Measurements from ENCODE around the gene KIAA1671.

Gene KIAA1671

GRCh38 chr22:25146307-25146706 lies 193.8 kb downstream of the KIAA1671 start:
- H3K27me3 Mint-ChIP-seq = peaks cover 3% of the 10 kb centered on the region
- no peak overlapping the region for H3K27ac Mint-ChIP-seq
- H3K36me3 Mint-ChIP-seq = no peaks in the 10 kb centered on the region

GRCh38 chr22:25146906-25147641 lies 194.6 kb downstream of the KIAA1671 start:
- ATAC-seq (ENCODE audit: low read depth) (no peak), DNase-seq (ENCODE audit: low spot score in 2 of 2) (no peak)
- H3K27ac Mint-ChIP-seq = no peak overlapping the region
- no peak overlapping the region for H3K4me3 Mint-ChIP-seq
- H3K36me3 Mint-ChIP-seq = no peaks in the 10 kb centered on the region
- no peaks in the 10 kb centered on the region for H3K4me1 Mint-ChIP-seq
- H3K27me3 Mint-ChIP-seq = peaks cover 3% of the 10 kb centered on the region
- H3K9me3 Mint-ChIP-seq = no peaks in the 10 kb centered on the region

More at GRCh38 chr22:25146307-25146706, 193.8 kb downstream of the KIAA1671 start:
- Mint-ChIP-seq H3K4me1 (no peaks in the 10 kb centered on the region), H3K4me3 (no peak overlapping the region), H3K9me3 (no peaks in the 10 kb centered on the region)
- ATAC-seq (ENCODE audit: low read depth) = no peak
- no peak for DNase-seq (ENCODE audit: low spot score in 2 of 2)

GRCh38 chr22:25147642-25147928 lies 195.1 kb downstream of the KIAA1671 start:
- Mint-ChIP-seq H3K9me3 (no peaks in the 10 kb centered on the region), H3K36me3 (no peaks in the 10 kb centered on the region), H3K27ac (no peak overlapping the region), H3K4me1 (no peaks in the 10 kb centered on the region), H3K4me3 (no peak overlapping the region), H3K27me3 (peaks cover 3% of the 10 kb centered on the region)
- ATAC-seq (ENCODE audit: low read depth) (no peak), DNase-seq (ENCODE audit: low spot score in 2 of 2) (no peak)

- Mint-ChIP-seq H3K9me3 (no peaks in the 10 kb centered on the region), H3K36me3 (no peaks in the 10 kb centered on the region)
- no peak for ATAC-seq (ENCODE audit: low read depth)
Observed at GRCh38 chr22:25148149-25148691, 195.7 kb downstream of the KIAA1671 start.

GRCh38 chr22:25149014-25149413 lies 196.5 kb downstream of the KIAA1671 start:
- Mint-ChIP-seq H3K27me3 (peaks cover 3% of the 10 kb centered on the region), H3K9me3 (no peaks in the 10 kb centered on the region), H3K36me3 (no peaks in the 10 kb centered on the region), H3K4me1 (no peaks in the 10 kb centered on the region), H3K27ac (no peak overlapping the region), H3K4me3 (no peak overlapping the region)
- ATAC-seq (ENCODE audit: low read depth) (no peak), DNase-seq (ENCODE audit: low spot score in 2 of 2) (no peak)

More at GRCh38 chr22:25148149-25148691, 195.7 kb downstream of the KIAA1671 start:
- Mint-ChIP-seq H3K4me1 (no peaks in the 10 kb centered on the region), H3K27ac (no peak overlapping the region), H3K4me3 (no peak overlapping the region), H3K27me3 (peaks cover 3% of the 10 kb centered on the region)
- no peak for DNase-seq (ENCODE audit: low spot score in 2 of 2)

DNA sequence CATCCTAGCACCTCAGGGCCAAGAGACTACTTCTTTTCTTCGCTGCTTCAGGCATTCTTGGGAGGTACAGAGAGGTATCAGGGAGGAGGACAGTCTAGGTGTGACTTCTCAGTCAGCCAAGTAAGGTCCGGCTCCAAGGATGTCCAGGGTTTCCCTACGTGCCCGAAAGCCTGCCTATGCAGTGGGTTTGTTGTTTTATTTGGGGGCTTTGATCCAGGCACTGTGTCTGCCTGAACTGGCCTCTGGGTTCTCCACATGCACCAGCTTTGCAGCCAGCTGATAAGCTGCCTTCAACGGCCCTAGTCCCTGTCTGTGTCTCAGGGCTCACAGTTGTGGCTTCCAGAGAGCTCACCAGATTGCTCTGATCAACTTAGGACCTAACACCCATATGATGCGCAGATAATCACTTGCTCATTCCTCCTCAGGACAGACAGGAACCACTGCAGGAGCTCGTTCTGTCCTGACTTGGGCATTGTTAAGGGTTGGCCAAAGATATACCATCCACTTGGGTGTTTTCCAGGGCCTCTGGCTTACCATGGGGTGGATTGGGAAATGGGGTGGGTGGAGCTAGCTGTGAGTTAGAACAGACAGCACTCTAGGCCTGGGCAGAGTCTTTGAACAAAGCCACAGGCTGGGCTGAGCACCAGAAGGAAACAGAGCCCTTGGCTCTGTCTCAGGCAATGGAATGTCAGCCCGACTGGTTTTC lies 201.6 kb downstream of the KIAA1671 start:
- Mint-ChIP-seq H3K36me3 (no peaks in the 10 kb centered on the region), H3K4me1 (no peaks in the 10 kb centered on the region), H3K4me3 (no peak overlapping the region), H3K27me3 (peaks cover 11% of the 10 kb centered on the region), H3K27ac (no peak overlapping the region), H3K9me3 (no peaks in the 10 kb centered on the region)
- ATAC-seq (ENCODE audit: low read depth) (no peak), DNase-seq (ENCODE audit: low spot score in 2 of 2) (no peak)

GRCh38 chr22:25154667-25154999 lies 202.1 kb downstream of the KIAA1671 start:
- no peaks in the 10 kb centered on the region for H3K4me1 Mint-ChIP-seq
- ATAC-seq (ENCODE audit: low read depth) (no peak), DNase-seq (ENCODE audit: low spot score in 2 of 2) (no peak)
- H3K27ac Mint-ChIP-seq = no peak overlapping the region
- peaks cover 9% of the 10 kb centered on the region for H3K27me3 Mint-ChIP-seq
- H3K36me3 Mint-ChIP-seq = no peaks in the 10 kb centered on the region
- no peaks in the 10 kb centered on the region for H3K9me3 Mint-ChIP-seq
- no peak overlapping the region for H3K4me3 Mint-ChIP-seq

GRCh38 chr22:25156736-25157135 lies 204.2 kb downstream of the KIAA1671 start:
- ATAC-seq (ENCODE audit: low read depth) (no peak), DNase-seq (ENCODE audit: low spot score in 2 of 2) (no peak)
- Mint-ChIP-seq H3K4me1 (peaks cover 2% of the 10 kb centered on the region), H3K4me3 (no peak overlapping the region), H3K36me3 (no peaks in the 10 kb centered on the region), H3K9me3 (no peaks in the 10 kb centered on the region), H3K27ac (no peak overlapping the region), H3K27me3 (peaks cover 19% of the 10 kb centered on the region)

DNA sequence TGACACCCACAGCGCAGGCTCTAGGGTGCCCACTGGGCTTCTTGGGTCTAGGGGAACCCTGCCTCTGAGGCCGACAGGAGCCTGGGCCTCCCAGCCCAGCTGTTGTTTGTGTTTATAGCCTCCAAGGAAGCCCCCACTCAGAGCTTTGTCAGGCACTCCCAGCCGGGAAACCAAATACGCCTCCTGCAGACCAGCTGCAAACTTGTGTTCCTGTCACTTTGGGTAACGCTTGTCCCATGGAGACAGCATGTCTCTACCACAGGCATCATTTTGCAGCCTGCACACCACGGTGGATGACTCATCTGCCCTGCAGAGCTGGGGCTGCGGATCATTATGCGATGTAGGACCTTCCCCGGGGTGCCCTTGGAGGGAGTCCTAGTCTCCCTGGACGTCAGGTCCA lies 206.5 kb downstream of the KIAA1671 start:
- peaks cover 19% of the 10 kb centered on the region for H3K27me3 Mint-ChIP-seq
- no peaks in the 10 kb centered on the region for H3K36me3 Mint-ChIP-seq
- no peaks in the 10 kb centered on the region for H3K9me3 Mint-ChIP-seq
- H3K4me3 Mint-ChIP-seq = no peak overlapping the region
- no peak for DNase-seq (ENCODE audit: low spot score in 2 of 2)
- H3K27ac Mint-ChIP-seq = no peak overlapping the region
- ATAC-seq (ENCODE audit: low read depth) = no peak
- H3K4me1 Mint-ChIP-seq = peaks cover 2% of the 10 kb centered on the region

DNA sequence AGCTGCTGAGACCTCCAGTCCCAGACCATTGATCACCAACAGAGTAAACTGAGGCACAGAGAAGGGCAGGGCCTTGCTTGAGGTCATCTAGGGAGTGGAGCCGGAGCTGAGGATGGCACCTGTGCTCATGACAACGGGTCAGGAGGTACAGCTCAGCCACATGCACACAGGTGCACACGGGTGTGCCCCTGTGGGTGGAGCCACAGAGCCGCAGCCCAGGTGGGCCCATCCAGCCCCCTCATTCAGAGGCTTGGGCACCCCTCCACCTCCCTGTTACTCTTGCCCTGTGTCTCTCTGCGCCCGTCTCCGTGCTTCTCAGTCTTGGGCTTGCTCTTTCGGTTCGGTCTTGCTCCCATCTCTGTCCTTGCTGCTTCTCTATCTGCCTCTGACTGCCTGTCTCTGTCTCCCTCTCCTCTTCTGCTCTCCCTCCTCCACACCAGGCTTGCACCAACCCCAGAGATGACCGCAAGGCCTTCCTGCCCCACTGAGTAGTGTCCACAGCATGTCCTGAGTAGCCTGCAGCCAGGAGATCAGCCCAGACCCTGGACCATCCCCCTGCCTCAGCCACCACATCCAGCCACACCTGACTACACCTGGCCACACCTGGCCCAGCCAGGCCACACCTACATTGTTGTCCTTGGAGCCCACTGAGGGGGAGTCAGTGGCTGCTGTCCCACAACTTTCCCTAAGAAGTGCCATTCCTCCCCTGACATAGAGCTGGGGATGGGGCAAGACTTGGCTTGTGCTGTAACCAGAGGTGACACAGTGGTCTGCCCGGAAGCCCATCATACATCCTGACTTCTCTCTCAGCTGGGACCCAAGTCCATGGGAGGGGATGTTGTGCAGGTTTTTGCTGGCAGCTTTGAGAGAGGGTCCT lies 207.8 kb downstream of the KIAA1671 start:
- DNase-seq (ENCODE audit: low spot score in 2 of 2) (no peak), ATAC-seq (ENCODE audit: low read depth) (no peak)
- Mint-ChIP-seq H3K4me3 (peak overlapping the region; percentile 18), H3K4me1 (peaks cover 2% of the 10 kb centered on the region), H3K36me3 (no peaks in the 10 kb centered on the region), H3K27ac (no peak overlapping the region), H3K27me3 (peaks cover 16% of the 10 kb centered on the region), H3K9me3 (no peaks in the 10 kb centered on the region)

DNA sequence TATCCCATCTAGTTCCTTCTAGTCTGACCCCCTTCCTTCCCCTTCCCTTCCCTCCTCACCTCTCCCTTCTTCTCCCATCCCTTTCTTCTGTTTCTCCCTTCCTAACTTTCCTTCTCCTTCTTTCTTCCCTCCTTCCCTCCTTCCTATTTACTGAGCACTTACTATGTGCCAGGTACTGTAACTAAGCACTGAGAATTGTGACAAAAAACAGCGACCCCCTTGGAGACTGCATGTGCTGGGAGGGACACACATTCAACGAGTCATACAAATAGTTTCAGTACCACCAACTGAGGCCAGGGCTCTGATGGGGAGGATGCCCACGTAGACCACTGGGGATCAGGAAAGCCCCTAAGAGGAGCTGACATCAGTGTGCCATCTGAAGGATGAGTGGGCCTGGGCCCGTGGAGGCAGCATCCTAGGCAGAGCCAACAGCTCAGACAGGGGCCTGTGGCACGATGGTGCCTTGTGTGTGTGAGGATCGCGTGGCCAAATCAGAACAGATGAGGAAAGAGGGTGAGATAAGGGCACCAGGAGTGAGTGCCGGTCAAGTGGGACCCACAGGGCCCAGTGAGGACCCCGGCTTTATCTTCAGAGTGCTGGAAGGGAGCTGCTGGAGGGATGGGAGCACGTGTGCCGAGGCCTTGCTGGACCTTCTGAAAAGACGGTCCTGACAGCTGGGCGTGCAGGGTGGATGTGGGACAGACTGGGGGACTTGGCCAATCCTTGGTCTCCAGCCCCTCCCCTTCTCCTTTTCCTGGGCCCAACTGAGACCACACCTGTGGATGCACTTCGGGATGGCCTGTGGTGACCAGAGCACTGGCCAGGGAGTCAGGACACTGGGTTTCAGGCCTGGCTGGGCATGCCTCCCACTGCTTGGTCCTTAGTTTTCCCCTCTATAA lies 208.8 kb downstream of the KIAA1671 start:
- no peak overlapping the region for H3K27ac Mint-ChIP-seq
- ATAC-seq (ENCODE audit: low read depth) = no peak
- no peak for DNase-seq (ENCODE audit: low spot score in 2 of 2)
- no peaks in the 10 kb centered on the region for H3K9me3 Mint-ChIP-seq
- peaks cover 17% of the 10 kb centered on the region for H3K27me3 Mint-ChIP-seq
- H3K4me3 Mint-ChIP-seq = no peak overlapping the region
- no peaks in the 10 kb centered on the region for H3K36me3 Mint-ChIP-seq
- H3K4me1 Mint-ChIP-seq = peaks cover 2% of the 10 kb centered on the region

DNA sequence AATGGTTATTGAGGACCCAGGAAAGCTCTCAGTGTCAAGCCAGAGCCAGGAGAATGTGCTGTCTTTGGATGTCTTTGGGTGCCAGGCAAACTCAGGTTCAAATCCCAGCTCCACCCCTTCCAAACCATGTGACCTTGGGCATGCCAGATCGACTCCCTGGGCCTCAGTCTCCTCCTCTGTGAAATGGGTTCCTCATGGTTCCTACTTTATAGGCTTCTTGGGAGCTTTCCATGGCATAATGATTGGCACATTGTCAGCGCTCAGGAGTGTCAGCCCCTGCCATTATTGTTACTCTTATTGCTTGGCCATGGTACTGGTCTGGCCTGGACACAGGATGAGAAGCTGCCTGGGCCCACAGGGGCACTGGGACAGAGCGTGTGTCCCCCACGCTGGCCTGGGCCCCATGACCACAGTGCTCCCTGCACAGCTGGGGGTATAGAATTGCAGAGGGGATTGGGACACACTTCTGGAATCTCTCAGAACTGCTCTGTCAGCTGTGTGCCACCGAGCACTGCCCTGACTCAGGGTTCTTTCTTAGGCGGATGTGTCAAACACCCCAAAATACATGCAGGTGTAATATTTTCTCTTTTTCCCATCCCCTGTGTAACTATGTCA lies 209.5 kb downstream of the KIAA1671 start:
- H3K36me3 Mint-ChIP-seq = no peaks in the 10 kb centered on the region
- no peak for DNase-seq (ENCODE audit: low spot score in 2 of 2)
- ATAC-seq (ENCODE audit: low read depth) = no peak
- H3K27me3 Mint-ChIP-seq = peaks cover 14% of the 10 kb centered on the region
- peaks cover 2% of the 10 kb centered on the region for H3K4me1 Mint-ChIP-seq
- no peak overlapping the region for H3K4me3 Mint-ChIP-seq
- no peaks in the 10 kb centered on the region for H3K9me3 Mint-ChIP-seq
- H3K27ac Mint-ChIP-seq = no peak overlapping the region

GRCh38 chr22:25162561-25162960 lies 210.0 kb downstream of the KIAA1671 start:
- ATAC-seq (ENCODE audit: low read depth) = no peak
- Mint-ChIP-seq H3K9me3 (no peaks in the 10 kb centered on the region), H3K27ac (no peak overlapping the region), H3K27me3 (peaks cover 14% of the 10 kb centered on the region), H3K4me3 (no peak overlapping the region), H3K4me1 (peaks cover 2% of the 10 kb centered on the region), H3K36me3 (no peaks in the 10 kb centered on the region)
- DNase-seq (ENCODE audit: low spot score in 2 of 2) = no peak

All from memory B cell (primary cell).